PC-3 (cell line): ENCODE measurements around the gene TNS3.

Experiments used
- CTCF ChIP-seq: fragments of 300-600 bp; sonication (generic); conservative IDR thresholded peaks from 2 replicates; pipeline ENCODE4 v1.5.1; 2017; ENCODE audit warnings: antibody characterized with exemption, low read depth, mild to moderate bottlenecking, low read length
- EZH2 ChIP-seq: fragments of 300-600 bp; sonication (generic); IDR thresholded peaks from one replicate; pipeline ENCODE4 v1.6.1; 2017; ENCODE audit warnings: antibody characterized with exemption, mild to moderate bottlenecking, low read length; ENCODE audit not compliant: unreplicated experiment

DNA sequence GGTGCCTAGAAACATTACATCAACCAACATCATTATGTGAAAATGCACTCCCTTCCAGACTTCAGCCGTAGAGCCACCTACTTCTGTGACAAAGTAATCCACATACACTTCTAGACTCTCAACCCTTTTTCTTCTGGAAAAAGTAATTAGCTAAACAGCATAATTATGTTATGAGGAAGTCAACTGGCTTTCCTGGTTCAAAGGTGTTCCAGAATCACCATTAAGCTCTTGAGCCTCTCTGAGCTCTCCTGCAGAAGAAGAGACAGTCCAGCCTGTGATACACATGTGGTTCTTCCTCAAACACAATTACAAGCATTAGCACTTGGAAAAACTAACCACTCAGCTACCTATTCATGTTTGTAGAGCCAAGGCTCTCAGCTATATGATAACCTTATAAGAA is 52.5 kb downstream of the TNS3 start:
- TF ChIP-seq CTCF (no peak), EZH2 (no peak)
